ENCODE data around the gene RUNX1.

GRCh38 chr21:35071347-35071746, 22.2 kb upstream of the RUNX1 start:
- no peak for TF ChIP-seq CTCF (IDR thresholded peaks at IDR 0.05)
- TF ChIP-seq ZFX (IDR thresholded peaks at IDR 0.05; ENCODE audit: borderline replicate concordance), result no peak

Measured in 22Rv1 (cell line).